K562 (cell line): Measurements from ENCODE around the gene AKR1A1. TPM values are rescaled to one million over a fixed set of nuclear protein-coding genes. Genes with fewer than 3 reads are reported as not detected.
A peak's percentile ranks its signal among the peaks of the same experiment; 100 is the strongest.

Source experiments
- ATF7 ChIP-seq: fragments of 450-650 bp; IDR thresholded peaks from 2 replicates; pipeline ENCODE4 v1.7.1; 2014; ENCODE audit warnings: mild to moderate bottlenecking, moderate library complexity
- ETV1 ChIP-seq: fragments of 450-650 bp; conservative IDR thresholded peaks from 2 replicates; pipeline ENCODE4 v1.6.1; 2016; ENCODE audit warnings: missing genetic modification characterization, control low read depth, low read depth, missing compliant biosample characterization
- FOXA1 ChIP-seq: fragments of 450-650 bp; IDR thresholded peaks from 2 replicates; pipeline ENCODE4 v1.6.1; 2016; ENCODE audit warnings: mild to moderate bottlenecking, borderline replicate concordance
- LARP7 ChIP-seq: fragments of 450-650 bp; IDR thresholded peaks from 2 replicates; pipeline ENCODE4 v1.6.1; 2016
- MLLT1 ChIP-seq, 2 experiments: fragments of 450-650 bp; IDR thresholded peaks; 2 replicates each; pipeline ENCODE4 v1.6.1; 2016
- RNF219 ChIP-seq: fragments of 250-450 bp; sonication (Bioruptor Pico); IDR thresholded peaks from 2 replicates; pipeline ENCODE4 v1.5.0; 2022; ENCODE audit warnings: mild to moderate bottlenecking
- SLC30A9 ChIP-seq: fragments of 250-450 bp; sonication (Bioruptor Pico); IDR thresholded peaks from 2 replicates; pipeline ENCODE4 v1.8.0; 2022; ENCODE audit warnings: mild to moderate bottlenecking, moderate library complexity
- SRSF3 ChIP-seq: fragments of 200-400 bp; formaldehyde crosslinking; IDR thresholded peaks from 2 replicates; pipeline ENCODE4 v1.6.1; 2016; ENCODE audit warnings: mild to moderate bottlenecking, low read length, moderate library complexity; ENCODE audit not compliant: insufficient read depth
- ZNF696 ChIP-seq: fragments of 250-450 bp; sonication (Bioruptor Pico); conservative IDR thresholded peaks from 2 replicates; pipeline ENCODE4 v1.4.0; 2020; ENCODE audit warnings: mild to moderate bottlenecking, moderate library complexity
- polyA plus RNA-seq, 8 experiments: library from polyadenylated mRNA; depleted of rRNA in 4 of 8; stranded (reverse) in 5 of 8; unstranded in 3 of 8; fragments of >200 nt; fragmentation: Nextera tagmentation in 2 of 8; fragmentation: Illumina TruSeq in 1 of 8; extraction: Ambion mirVana in 2 of 8; extraction: Trizol in 1 of 8; gene quantifications; 2 replicates each; pipeline versions ENCODE4 v1.2.1 to v1.2.3, GENCODE V29; 2011 to 2014; ENCODE audit warnings: inconsistent platforms in 1 of 8, missing spikeins in 1 of 8
- total RNA-seq, 7 experiments: library from RNA; depleted of rRNA in 6 of 7; stranded (reverse); fragments of >200 nt in 6 of 7; fragmentation: Illumina TruSeq in 2 of 7; extraction: Trizol in 2 of 7; gene quantifications; 2 replicates each; pipeline versions ENCODE4 v1.2.1 to v1.2.3, GENCODE V29; 2011 to 2021; ENCODE audit warnings: low replicate concordance in 1 of 7

Gene AKR1A1
- total and polyA plus RNA-seq, 9 of the 15 experiments (the other 6 are each of a cell fraction or from before 2014, with no cell fraction given), result 68.6 to 211 (median 132) TPM

GRCh38 chr1:45583666-45584350 lies 33.2 kb downstream of the AKR1A1 start, which contains the start of gene NASP (continued):
- no peak for TF ChIP-seq RNF219 (CRISPR knock-in tag)
- no peak for TF ChIP-seq ZNF696 (CRISPR knock-in tag)
- peak; percentile 64 for TF ChIP-seq ATF7
- TF ChIP-seq ETV1 (tag), result peak; percentile 63; the same call in 1 of the 2 replicates
- TF ChIP-seq SRSF3, result no peak
- peak in 1 of 2 experiments; percentile 57; a peak in 1 of 4 replicates for TF ChIP-seq MLLT1 (IDR thresholded peaks at IDR 0.05)
- no peak for TF ChIP-seq FOXA1
- TF ChIP-seq LARP7, result 0 out of 2 replicates have a peak, but pooled peaks have one; percentile 34
- TF ChIP-seq SLC30A9 (CRISPR knock-in tag), result no peak
